GM12872 (cell line): Measurements from ENCODE around the gene CADM1.

Experiments used
- CTCF ChIP-seq: IDR thresholded peaks from 3 replicates; pipeline ENCODE4 v1.5.1; 2011; ENCODE audit warnings: low read depth, mild to moderate bottlenecking, low read length, moderate library complexity; ENCODE audit not compliant: insufficient read depth

The CADM1 gene

GRCh38 chr11:115166820-115167219 lies 337.4 kb downstream of the CADM1 start:
- no peak for TF ChIP-seq CTCF

GRCh38 chr11:115164774-115165173 lies 339.4 kb downstream of the CADM1 start:
- TF ChIP-seq CTCF, result no peak

- no peak for TF ChIP-seq CTCF
These were observed 341.3 kb downstream of the CADM1 start for GRCh38 chr11:115162919-115163318.

GRCh38 chr11:115161876-115162275 lies 342.3 kb downstream of the CADM1 start:
- TF ChIP-seq CTCF, result no peak

GRCh38 chr11:115159207-115159606 lies 345.0 kb downstream of the CADM1 start:
- TF ChIP-seq CTCF, result no peak

GRCh38 chr11:115158053-115158452 lies 346.2 kb downstream of the CADM1 start:
- no peak for TF ChIP-seq CTCF

- no peak for TF ChIP-seq CTCF
These were observed 347.0 kb downstream of the CADM1 start for GRCh38 chr11:115157247-115157646.

- TF ChIP-seq CTCF, result no peak
These were observed 348.2 kb downstream of the CADM1 start for GRCh38 chr11:115155978-115156377.
